ENCODE data around the gene GPR162. TPM values are rescaled to one million over a fixed set of nuclear protein-coding genes. Genes with fewer than 3 reads are reported as not detected.

GPR162 gene
- total RNA-seq, 2 donors from 2014 or later = 0.63 TPM; not detected in 1

DNA sequence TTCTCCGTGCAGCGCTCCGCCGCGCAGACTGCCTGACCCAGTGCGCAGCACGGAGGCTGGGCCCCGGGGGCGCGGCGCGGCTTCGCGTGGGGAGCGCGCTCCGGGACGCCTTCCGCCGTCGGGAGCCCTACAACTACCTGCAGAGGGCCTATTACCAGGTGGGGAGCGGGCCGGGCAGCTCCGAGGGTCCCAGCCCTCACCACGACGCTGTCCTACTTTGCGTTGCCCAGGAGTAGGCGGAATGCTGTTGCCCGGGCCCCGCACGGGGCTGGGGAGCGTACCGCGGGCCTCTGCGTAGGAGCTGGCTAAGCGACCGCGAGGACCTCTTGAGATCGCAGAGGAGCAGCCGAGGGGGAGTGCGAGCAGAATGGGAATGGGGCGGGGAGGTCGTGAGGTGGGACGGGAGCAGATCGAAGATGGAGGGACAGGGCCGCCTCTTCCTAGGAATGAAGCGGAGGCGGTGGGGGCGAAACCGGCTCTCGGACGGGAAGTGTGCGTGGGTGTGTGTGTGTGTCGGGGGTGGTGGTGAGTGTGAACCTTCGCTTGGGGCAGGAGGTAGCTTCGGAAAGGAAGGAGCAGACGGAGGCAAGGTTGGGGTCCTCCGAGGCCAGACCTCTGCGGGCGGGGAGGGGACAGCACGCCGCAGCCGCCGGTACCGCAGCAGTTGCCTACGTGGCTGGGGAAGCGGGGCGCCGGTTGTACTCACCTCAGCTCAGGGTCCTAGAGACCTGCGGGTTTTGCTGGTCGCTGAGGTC lies 7.3 kb downstream of the GPR162 start:
- peaks cover 7% of the 10 kb centered on the region for H3K36me3 Mint-ChIP-seq (ENCODE audit: low read depth)
- H3K9me3 ChIP-seq (ENCODE audit: control insufficient read depth, low read length, poor library complexity, severe bottlenecking) = no peaks in the 10 kb centered on the region
- DNase-seq (peak in 1 of 3 donors; percentile 33), ATAC-seq (peak; percentile 66)
- H3K27ac Mint-ChIP-seq = peak overlapping the region; percentile 92
- peak overlapping the region; percentile 95 for H3K4me3 Mint-ChIP-seq
- H3K27me3 Mint-ChIP-seq = peaks cover 51% of the 10 kb centered on the region
- peaks cover 22% of the 10 kb centered on the region for H3K4me1 Mint-ChIP-seq

DNA sequence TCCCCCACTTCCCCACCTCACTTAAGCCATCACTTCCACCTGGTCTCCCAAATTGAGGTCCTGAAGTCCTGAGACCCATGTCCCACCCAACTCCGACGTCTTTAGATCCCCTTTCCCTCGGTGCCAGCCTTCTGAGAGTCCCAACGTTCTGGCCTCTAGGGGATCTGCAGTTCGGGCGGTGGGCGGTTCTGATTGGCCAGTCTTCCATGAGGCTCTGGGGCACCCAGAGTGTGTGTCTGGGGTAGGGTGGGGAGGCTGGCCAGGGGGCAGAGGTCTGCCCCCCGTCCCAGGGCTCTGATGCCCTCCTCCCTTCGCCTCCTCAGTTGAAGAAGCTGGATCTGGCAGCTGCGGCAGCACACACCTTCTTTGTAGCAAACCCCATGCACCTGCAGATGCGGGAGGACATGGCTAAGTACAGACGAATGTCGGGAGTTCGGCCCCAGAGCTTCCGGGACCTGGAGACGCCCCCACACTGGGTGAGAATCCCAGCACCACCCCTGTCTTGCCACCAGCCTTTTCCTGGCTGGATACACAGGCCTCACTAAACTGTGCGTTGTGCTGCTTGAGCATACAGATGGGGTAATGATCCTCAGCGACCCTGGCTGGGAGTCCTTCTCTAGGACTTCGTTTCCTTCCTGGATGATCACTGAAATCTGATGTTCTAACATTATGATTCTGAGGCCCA lies 8.1 kb downstream of the GPR162 start:
- H3K4me1 Mint-ChIP-seq = peaks cover 21% of the 10 kb centered on the region
- ATAC-seq (no peak), DNase-seq (no peak)
- H3K36me3 Mint-ChIP-seq (ENCODE audit: low read depth) = peaks cover 6% of the 10 kb centered on the region
- H3K9me3 ChIP-seq (ENCODE audit: control insufficient read depth, low read length, poor library complexity, severe bottlenecking) = no peaks in the 10 kb centered on the region
- H3K27me3 Mint-ChIP-seq = peaks cover 49% of the 10 kb centered on the region
- peak overlapping the region; percentile 92 for H3K27ac Mint-ChIP-seq
- H3K4me3 Mint-ChIP-seq = peak overlapping the region; percentile 95

DNA sequence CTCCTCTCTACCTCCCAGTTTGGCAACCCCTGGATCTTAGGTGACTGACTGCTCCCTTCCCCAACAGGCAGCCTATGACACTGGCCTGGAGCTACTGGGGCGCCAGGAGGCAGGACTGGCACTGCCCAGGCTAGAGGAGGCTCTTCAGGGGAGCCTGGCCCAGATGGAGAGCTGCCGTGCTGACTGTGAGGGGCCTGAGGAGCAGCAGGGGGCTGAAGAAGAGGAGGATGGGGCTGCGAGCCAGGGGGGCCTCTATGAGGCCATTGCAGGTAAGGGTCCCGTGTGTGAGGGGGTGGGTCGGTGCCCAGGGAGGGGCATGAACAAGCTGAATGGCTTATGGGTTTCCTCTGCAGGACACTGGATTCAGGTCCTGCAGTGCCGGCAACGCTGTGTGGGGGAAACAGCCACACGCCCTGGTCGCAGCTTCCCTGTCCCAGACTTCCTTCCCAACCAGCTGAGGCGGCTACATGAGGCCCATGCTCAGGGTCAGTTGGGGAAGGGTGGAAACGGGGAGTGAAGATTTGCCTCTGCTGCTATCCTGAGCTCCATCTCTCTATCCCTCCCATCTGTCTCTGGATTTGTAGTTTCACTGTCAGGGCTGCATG lies 8.8 kb downstream of the GPR162 start:
- no peak for ATAC-seq
- Mint-ChIP-seq H3K36me3 (ENCODE audit: low read depth) (peaks cover 3% of the 10 kb centered on the region), H3K27me3 (peaks cover 41% of the 10 kb centered on the region), H3K27ac (no peak overlapping the region), H3K4me1 (peaks cover 22% of the 10 kb centered on the region), H3K4me3 (peak overlapping the region; percentile 36)
- no peaks in the 10 kb centered on the region for H3K9me3 ChIP-seq (ENCODE audit: control insufficient read depth, low read length, poor library complexity, severe bottlenecking)
- no peak for DNase-seq

DNA sequence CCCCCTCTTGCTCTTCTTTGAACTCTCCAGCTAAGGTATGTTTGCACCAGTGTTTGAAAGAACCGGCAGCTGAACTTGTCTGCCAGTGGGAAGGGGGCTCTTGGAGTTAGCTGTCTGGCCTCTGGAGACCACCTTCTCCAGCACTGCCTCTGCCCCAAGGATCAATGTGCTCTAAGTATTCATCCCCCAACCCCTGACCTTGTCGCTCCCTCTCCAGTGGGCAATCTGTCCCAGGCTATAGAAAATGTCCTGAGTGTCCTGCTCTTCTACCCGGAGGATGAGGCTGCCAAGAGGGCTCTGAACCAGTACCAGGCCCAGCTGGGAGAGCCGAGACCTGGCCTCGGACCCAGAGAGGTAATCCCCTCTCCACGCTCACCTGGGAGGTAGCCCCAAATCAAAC lies 9.4 kb downstream of the GPR162 start:
- peak overlapping the region; percentile 36 for H3K4me3 Mint-ChIP-seq
- peaks cover 21% of the 10 kb centered on the region for H3K4me1 Mint-ChIP-seq
- no peaks in the 10 kb centered on the region for H3K9me3 ChIP-seq (ENCODE audit: control insufficient read depth, low read length, poor library complexity, severe bottlenecking)
- DNase-seq (no peak), ATAC-seq (no peak)
- H3K27me3 Mint-ChIP-seq = peaks cover 36% of the 10 kb centered on the region
- no peak overlapping the region for H3K27ac Mint-ChIP-seq
- peaks cover 3% of the 10 kb centered on the region for H3K36me3 Mint-ChIP-seq (ENCODE audit: low read depth)

DNA sequence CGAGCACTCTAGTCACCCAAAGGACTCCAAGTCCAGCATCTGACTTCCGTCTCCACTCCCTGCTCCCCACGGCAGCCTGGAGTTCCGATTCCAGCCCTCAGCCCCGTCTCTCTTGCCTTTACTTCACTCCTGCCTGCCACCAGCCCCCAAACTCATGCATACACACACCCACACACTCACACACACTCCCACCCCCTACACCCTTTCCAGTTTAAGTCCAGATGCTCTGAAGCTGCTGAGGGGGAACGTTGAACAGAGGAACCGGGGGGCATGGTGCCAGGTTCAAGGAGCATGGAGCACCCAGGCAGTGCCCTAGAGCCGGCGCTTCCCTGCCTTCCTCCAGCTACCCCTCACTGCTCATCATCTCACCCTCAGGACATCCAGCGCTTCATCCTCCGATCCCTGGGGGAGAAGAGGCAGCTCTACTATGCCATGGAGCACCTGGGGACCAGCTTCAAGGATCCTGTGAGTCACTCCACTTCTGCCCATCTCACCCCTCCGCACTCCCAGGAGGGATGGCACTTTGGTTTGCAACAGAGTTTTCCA lies 9.9 kb downstream of the GPR162 start:
- Mint-ChIP-seq H3K27ac (no peak overlapping the region), H3K4me1 (peaks cover 22% of the 10 kb centered on the region), H3K36me3 (ENCODE audit: low read depth) (peaks cover 3% of the 10 kb centered on the region), H3K27me3 (peaks cover 31% of the 10 kb centered on the region), H3K4me3 (no peak overlapping the region)
- ATAC-seq (no peak), DNase-seq (no peak)
- no peaks in the 10 kb centered on the region for H3K9me3 ChIP-seq (ENCODE audit: control insufficient read depth, low read length, poor library complexity, severe bottlenecking)

DNA sequence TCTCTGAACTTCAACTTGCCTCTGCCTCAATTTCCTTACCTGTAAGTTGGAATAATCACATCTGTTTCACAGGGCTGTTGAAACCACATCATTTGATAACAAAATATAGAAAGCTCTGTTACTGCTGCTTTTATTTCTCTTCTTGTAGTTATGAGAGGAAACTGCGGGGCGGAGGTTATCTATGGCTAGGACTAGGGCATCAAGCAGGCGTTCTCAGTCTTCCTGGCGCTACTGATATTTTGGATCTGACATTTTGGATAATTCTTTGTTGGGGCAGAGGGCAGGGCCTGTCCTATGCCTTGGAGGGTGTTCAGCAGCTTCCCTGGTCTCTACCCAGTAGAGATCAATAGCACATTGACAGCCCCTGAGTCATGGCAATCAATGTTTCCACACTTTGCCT lies 10.5 kb downstream of the GPR162 start:
- ATAC-seq (no peak), DNase-seq (no peak)
- H3K9me3 ChIP-seq (ENCODE audit: control insufficient read depth, low read length, poor library complexity, severe bottlenecking) = no peaks in the 10 kb centered on the region
- Mint-ChIP-seq H3K4me3 (no peak overlapping the region), H3K27me3 (peaks cover 25% of the 10 kb centered on the region), H3K27ac (no peak overlapping the region), H3K36me3 (ENCODE audit: low read depth) (peaks cover 3% of the 10 kb centered on the region), H3K4me1 (peaks cover 23% of the 10 kb centered on the region)

DNA sequence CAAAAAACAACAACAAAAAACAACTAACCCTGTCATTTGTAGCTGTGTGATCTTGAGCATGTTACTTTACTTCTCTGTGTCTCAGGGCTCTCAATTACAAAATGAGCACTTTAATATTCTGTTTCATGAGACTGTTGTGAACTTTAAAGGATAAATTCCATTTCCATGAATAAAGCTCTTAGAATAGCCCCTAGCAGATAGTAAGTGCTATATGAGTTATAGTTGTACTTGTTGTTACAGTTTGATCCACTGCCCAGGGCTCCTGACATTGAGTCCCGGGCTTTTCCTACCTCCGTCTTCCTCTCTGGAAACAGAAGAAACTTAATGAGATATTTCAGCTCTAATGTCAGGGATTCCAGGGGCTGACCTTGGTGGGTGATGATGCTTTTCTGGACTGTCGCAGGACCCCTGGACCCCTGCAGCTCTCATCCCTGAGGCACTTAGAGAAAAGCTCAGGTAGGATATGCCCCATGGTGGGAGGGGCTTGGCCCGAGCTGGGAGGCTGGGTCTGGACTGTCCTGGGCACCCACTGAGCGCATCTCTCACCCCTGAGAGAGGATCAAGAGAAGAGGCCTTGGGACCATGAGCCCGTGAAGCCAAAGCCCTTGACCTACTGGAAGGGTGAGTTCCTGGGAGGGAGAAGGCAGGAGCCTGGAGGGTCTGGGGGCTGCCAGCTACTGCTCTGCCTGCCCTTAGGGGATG lies 11.7 kb downstream of the GPR162 start:
- DNase-seq = no peak
- Mint-ChIP-seq H3K4me1 (peaks cover 16% of the 10 kb centered on the region), H3K27me3 (peaks cover 20% of the 10 kb centered on the region), H3K4me3 (no peak overlapping the region), H3K36me3 (ENCODE audit: low read depth) (no peaks in the 10 kb centered on the region), H3K27ac (peak overlapping the region; percentile 45)
- ATAC-seq = no peak
- H3K9me3 ChIP-seq (ENCODE audit: control insufficient read depth, low read length, poor library complexity, severe bottlenecking) = no peaks in the 10 kb centered on the region

DNA sequence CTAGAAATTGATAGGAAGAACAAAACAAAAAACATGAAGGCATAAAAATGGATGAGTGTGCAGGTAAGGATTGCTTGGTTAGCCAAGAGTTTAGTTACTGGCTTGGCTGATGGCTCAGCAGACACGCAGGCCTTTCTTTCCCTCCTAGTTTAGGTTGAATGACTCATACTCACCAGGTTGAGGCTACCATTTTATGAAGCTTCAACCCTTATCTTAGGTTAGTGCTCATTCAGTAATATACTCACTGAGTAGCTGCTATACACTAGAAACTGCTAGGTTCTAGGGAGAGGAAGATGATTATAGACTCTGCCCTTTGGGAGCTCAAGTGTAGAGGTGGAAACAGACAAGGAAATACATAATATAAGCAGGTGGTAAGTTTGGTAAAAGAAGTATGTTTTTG lies 12.6 kb downstream of the GPR162 start:
- peaks cover 12% of the 10 kb centered on the region for H3K4me1 Mint-ChIP-seq

DNA sequence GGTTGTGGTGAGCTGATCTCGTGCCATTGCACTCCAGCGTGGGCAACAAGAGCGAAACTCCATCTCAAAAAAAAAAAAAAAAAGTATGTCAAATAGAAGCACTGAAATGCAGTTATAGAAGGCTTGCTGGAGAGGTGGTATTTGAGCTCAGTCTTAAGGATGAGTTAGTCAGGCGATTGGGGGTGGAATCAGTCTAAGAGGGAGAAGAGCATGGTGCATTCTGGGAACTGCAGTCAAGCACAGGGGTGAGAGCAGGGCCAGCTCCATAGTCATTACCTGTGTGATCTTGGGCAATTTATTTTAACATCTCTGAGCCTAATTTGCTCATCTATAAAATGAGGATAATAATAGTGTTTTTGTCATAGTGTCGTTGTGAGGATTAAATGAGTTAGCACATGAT lies 13.3 kb downstream of the GPR162 start:
- no peak for DNase-seq
- H3K4me3 Mint-ChIP-seq = no peak overlapping the region
- peak overlapping the region; percentile 77 for H3K27ac Mint-ChIP-seq
- no peaks in the 10 kb centered on the region for H3K9me3 ChIP-seq (ENCODE audit: control insufficient read depth, low read length, poor library complexity, severe bottlenecking)
- no peaks in the 10 kb centered on the region for H3K36me3 Mint-ChIP-seq (ENCODE audit: low read depth)
- H3K4me1 Mint-ChIP-seq = peaks cover 10% of the 10 kb centered on the region
- H3K27me3 Mint-ChIP-seq = peaks cover 14% of the 10 kb centered on the region
- ATAC-seq = no peak

More for the DNA sequence above, 12.6 kb downstream of the GPR162 start:
- DNase-seq (no peak), ATAC-seq (no peak)
- Mint-ChIP-seq H3K27ac (peak overlapping the region; percentile 77), H3K36me3 (ENCODE audit: low read depth) (no peaks in the 10 kb centered on the region), H3K27me3 (peaks cover 16% of the 10 kb centered on the region), H3K4me3 (no peak overlapping the region)
- no peaks in the 10 kb centered on the region for H3K9me3 ChIP-seq (ENCODE audit: control insufficient read depth, low read length, poor library complexity, severe bottlenecking)

DNA sequence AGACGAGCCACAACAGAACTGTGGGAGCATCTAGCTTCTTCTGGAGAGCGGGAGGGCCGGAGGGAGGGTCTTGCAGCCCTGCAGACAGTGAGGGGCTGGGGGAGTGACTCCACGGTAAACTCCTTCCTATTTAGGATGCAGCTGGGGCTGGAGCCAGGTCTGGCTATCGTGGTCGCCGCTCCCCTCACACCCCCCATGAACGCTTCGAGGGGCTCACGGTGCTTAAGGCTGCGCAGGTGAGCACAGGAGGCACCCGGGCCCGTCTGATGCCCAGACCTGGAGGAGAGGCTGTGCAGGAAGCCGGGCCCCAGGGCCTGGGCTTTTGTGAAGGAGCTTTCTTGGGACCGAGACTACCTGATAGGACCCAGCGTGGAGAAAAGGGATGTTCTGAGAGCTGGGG lies 15.2 kb downstream of the GPR162 start:
- Mint-ChIP-seq H3K4me1 (peaks cover 10% of the 10 kb centered on the region), H3K27ac (no peak overlapping the region), H3K36me3 (ENCODE audit: low read depth) (no peaks in the 10 kb centered on the region), H3K27me3 (peaks cover 2% of the 10 kb centered on the region), H3K4me3 (no peak overlapping the region)
- DNase-seq = no peak
- H3K9me3 ChIP-seq (ENCODE audit: control insufficient read depth, low read length, poor library complexity, severe bottlenecking) = no peaks in the 10 kb centered on the region
- ATAC-seq = no peak

DNA sequence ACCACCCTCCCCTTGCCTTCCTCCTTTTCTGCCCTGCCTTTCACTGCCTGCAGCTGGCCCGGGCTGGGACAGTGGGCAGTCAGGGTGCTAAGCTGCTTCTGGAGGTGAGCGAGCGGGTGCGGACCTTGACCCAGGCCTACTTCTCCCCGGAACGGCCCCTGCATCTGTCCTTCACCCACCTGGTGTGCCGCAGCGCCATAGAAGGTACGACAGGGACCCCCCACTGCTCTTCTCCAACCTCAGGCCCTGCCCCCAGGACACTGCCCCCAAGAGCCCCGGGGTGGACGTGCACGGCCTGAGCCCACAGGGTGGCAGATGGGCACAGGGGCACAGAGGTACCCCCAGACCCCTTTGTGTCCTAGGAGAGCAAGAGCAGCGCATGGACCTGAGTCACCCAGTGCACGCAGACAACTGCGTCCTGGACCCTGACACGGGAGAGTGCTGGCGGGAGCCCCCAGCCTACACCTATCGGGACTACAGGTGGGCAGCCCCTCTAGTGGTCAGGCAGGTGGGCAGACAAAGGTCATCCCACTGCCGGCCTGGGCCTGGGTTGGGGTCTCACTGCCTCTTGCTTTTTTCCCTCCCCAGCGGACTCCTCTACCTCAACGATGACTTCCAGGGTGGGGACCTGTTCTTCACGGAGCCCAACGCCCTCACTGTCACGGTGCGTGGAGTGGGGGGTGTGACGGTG lies 15.9 kb downstream of the GPR162 start:
- no peaks in the 10 kb centered on the region for H3K27me3 Mint-ChIP-seq
- no peak overlapping the region for H3K4me3 Mint-ChIP-seq
- no peak overlapping the region for H3K27ac Mint-ChIP-seq
- ATAC-seq (no peak), DNase-seq (no peak)
- H3K4me1 Mint-ChIP-seq = peaks cover 10% of the 10 kb centered on the region
- H3K36me3 Mint-ChIP-seq (ENCODE audit: low read depth) = no peaks in the 10 kb centered on the region
- no peaks in the 10 kb centered on the region for H3K9me3 ChIP-seq (ENCODE audit: control insufficient read depth, low read length, poor library complexity, severe bottlenecking)

DNA sequence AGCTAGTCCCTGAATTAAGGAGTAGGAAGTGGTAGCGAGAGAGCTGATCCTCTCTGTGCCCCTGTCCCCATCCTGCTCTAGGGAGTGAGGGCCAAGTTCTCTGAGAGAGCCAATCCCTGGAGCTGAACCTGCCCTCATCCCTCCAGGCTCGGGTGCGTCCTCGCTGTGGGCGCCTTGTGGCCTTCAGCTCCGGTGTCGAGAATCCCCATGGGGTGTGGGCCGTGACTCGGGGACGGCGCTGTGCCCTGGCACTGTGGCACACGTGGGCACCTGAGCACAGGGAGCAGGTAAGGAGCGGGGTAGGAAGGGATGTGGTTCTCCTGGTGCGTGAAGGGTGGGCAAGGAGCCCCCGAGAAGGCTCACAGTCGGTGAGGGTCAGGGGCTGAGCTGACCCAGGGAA lies 17.2 kb downstream of the GPR162 start:
- Mint-ChIP-seq H3K27me3 (no peaks in the 10 kb centered on the region), H3K36me3 (ENCODE audit: low read depth) (no peaks in the 10 kb centered on the region), H3K27ac (no peak overlapping the region), H3K4me3 (no peak overlapping the region), H3K4me1 (peaks cover 10% of the 10 kb centered on the region)
- ATAC-seq (no peak), DNase-seq (no peak)
- no peaks in the 10 kb centered on the region for H3K9me3 ChIP-seq (ENCODE audit: control insufficient read depth, low read length, poor library complexity, severe bottlenecking)
